HG02938 (cell line): ENCODE measurements around the gene SERPINE3.

Source experiments
- ATAC-seq: cut with Tn5 transposase; IDR thresholded peaks from one replicate; pipeline ENCODE4 v1.9.1; 2021; ENCODE audit warnings: mild to moderate bottlenecking, moderate library complexity; ENCODE audit not compliant: unreplicated experiment

SERPINE3 gene

GRCh38 chr13:51360489-51360888, 21.0 kb downstream of the SERPINE3 start:
- ATAC-seq: no peak

GRCh38 chr13:51361106-51361505, 21.6 kb downstream of the SERPINE3 start:
- ATAC-seq: no peak

GRCh38 chr13:51363625-51364024, 24.1 kb downstream of the SERPINE3 start:
- ATAC-seq: no peak

- no peak for ATAC-seq
Measured at GRCh38 chr13:51364404-51365008, 25.0 kb downstream of the SERPINE3 start.

GRCh38 chr13:51370116-51370515, 30.6 kb downstream of the SERPINE3 start:
- ATAC-seq: no peak

- ATAC-seq: no peak
Measured at GRCh38 chr13:51370811-51371210, 31.3 kb downstream of the SERPINE3 start.

- no peak for ATAC-seq
Measured at GRCh38 chr13:51371768-51372399, 32.4 kb downstream of the SERPINE3 start.

- ATAC-seq: no peak
Measured at GRCh38 chr13:51373451-51373850, 34.0 kb downstream of the SERPINE3 start.

GRCh38 chr13:51380269-51380668, 40.8 kb downstream of the SERPINE3 start:
- no peak for ATAC-seq

GRCh38 chr13:51385114-51385513, 45.6 kb downstream of the SERPINE3 start:
- no peak for ATAC-seq

- ATAC-seq: no peak
Measured at GRCh38 chr13:51394724-51395123, 55.2 kb downstream of the SERPINE3 start.

- ATAC-seq: peak; percentile 90
Measured at GRCh38 chr13:51396352-51396751, 56.9 kb downstream of the SERPINE3 start.

- no peak for ATAC-seq
Measured at GRCh38 chr13:51397262-51397941, 57.9 kb downstream of the SERPINE3 start.

- no peak for ATAC-seq
Measured at GRCh38 chr13:51405176-51405575, 65.7 kb downstream of the SERPINE3 start.

GRCh38 chr13:51412431-51412830, 72.9 kb downstream of the SERPINE3 start:
- no peak for ATAC-seq
